Epithelial cell of proximal tubule (primary cell): ENCODE data around the gene PRKCSH. TPM values are rescaled to one million over a fixed set of nuclear protein-coding genes. Genes with fewer than 3 reads are reported as not detected.

Experiments
- DNase-seq: peaks from one replicate; pipeline ENCODE4 v3.0.0-alpha.2; 2011; ENCODE audit warnings: low read depth
- H3K4me3 ChIP-seq: 2 replicates; pipeline ENCODE4 v1.5.1; 2011; ENCODE audit warnings: low read depth, mild to moderate bottlenecking, low read length
- CTCF ChIP-seq: conservative IDR thresholded peaks from 2 replicates; pipeline ENCODE4 v1.5.1; 2012; ENCODE audit warnings: low read depth, mild to moderate bottlenecking, low read length
- total RNA-seq: library from RNA; depleted of rRNA; stranded (reverse); fragments of >200 nt; gene quantifications from 2 replicates; pipeline ENCODE4 v1.2.3, GENCODE V29; 2015

PRKCSH gene
- total RNA-seq, 1 donor from 2014 or later = 243 TPM

GRCh38 chr19:11499220-11499726, 63.8 kb downstream of the PRKCSH start:
- TF ChIP-seq CTCF = no peak
- DNase-seq = no peak
- no peak overlapping the region for H3K4me3 ChIP-seq

- TF ChIP-seq CTCF = no peak
- H3K4me3 ChIP-seq = no peak overlapping the region
- no peak for DNase-seq
Measured at GRCh38 chr19:11499890-11500420, 64.5 kb downstream of the PRKCSH start.

Other genes with a start within 250 kb of the PRKCSH start
- 78.3 and 94.0 TPM in 2 replicates for gene KANK2, start 238.1 kb upstream of the PRKCSH start, total RNA-seq
- gene ANGPTL8, start 196.0 kb upstream of the PRKCSH start, total RNA-seq = not detected in 2 replicates
- 17.2 and 17.7 TPM in 2 replicates for gene DOCK6, start 173.1 kb upstream of the PRKCSH start, total RNA-seq
- gene TSPAN16, start 139.5 kb upstream of the PRKCSH start, total RNA-seq = not detected in 2 replicates
- 13.4 and 18.3 TPM in 2 replicates for gene RAB3D, start 96.0 kb upstream of the PRKCSH start, total RNA-seq
- gene TMEM205, start 89.4 kb upstream of the PRKCSH start, total RNA-seq = 226 and 228 TPM in 2 replicates
- 6.1 and 7.8 TPM in 2 replicates for gene CCDC159, start 89.1 kb upstream of the PRKCSH start, total RNA-seq
- 1.3 and 6.2 TPM in 2 replicates for gene PLPPR2, start 80.2 kb upstream of the PRKCSH start, total RNA-seq
- gene SWSAP1, start 61.0 kb upstream of the PRKCSH start, total RNA-seq = 1.2 and 2.7 TPM in 2 replicates
- 4.3 and 5.2 TPM in 2 replicates for gene EPOR, start 51.3 kb upstream of the PRKCSH start, total RNA-seq
- 3.1 and 19.0 TPM in 2 replicates for gene RGL3, start 16.3 kb upstream of the PRKCSH start, total RNA-seq
- gene ODAD3, start 514 bp upstream of the PRKCSH start, total RNA-seq = 0.40 TPM in 1 of 2 replicates, not detected in the other
- gene ELAVL3, start 45.4 kb downstream of the PRKCSH start, total RNA-seq = not detected in 2 replicates
- 5.9 and 23.4 TPM in 2 replicates for gene ZNF653, start 70.2 kb downstream of the PRKCSH start, total RNA-seq
- gene ECSIT, start 93.5 kb downstream of the PRKCSH start, total RNA-seq = 58.9 and 59.0 TPM in 2 replicates
- gene CNN1, start 103.2 kb downstream of the PRKCSH start, total RNA-seq = 5.6 and 16.1 TPM in 2 replicates
- 49.8 and 95.5 TPM in 2 replicates for gene ELOF1, start 123.6 kb downstream of the PRKCSH start, total RNA-seq
- 3.3 and 4.4 TPM in 2 replicates for gene ACP5, start 142.0 kb downstream of the PRKCSH start, total RNA-seq
- 10.0 and 12.5 TPM in 2 replicates for gene ZNF627, start 161.8 kb downstream of the PRKCSH start, total RNA-seq